HepG2 (cell line): ENCODE measurements around the gene RBBP8NL. TPM values are rescaled to one million over a fixed set of nuclear protein-coding genes. Genes with fewer than 3 reads are reported as not detected.
A peak's percentile ranks its signal among the peaks of the same experiment; 100 is the strongest.

Source experiments
- ATAC-seq: fragments of 200-7000 bp; cut with Tn5 transposase; 3 replicates; pipeline ENCODE4 v1.9.1; 2020; ENCODE audit warnings: mild to moderate bottlenecking, moderate library complexity
- BruUV-seq: library from RNA; stranded (reverse); fragments of 400-500 nt; replicated peaks from 2 replicates; lab custom pipeline; 2021; lab: Mats Ljungman, UMichigan
- CTCF ChIA-PET: fragments of 300-600 bp; formaldehyde crosslinking; extraction: SDS; loops from one replicate; lab custom pipeline; 2021; ENCODE audit warnings: low total read pairs, inconsistent platforms, low intra/inter-chr PET ratio; lab: Yijun Ruan, JAX
- POLR2A ChIA-PET: fragments of 350-600 bp; sonication (Branson Sonifier 250); formaldehyde crosslinking; loops from one replicate; lab custom pipeline; 2020; ENCODE audit warnings: antibody characterized with exemption, inconsistent platforms; lab: Yijun Ruan, JAX
- DNase-seq: peaks from one replicate; pipeline ENCODE4 v3.0.0-alpha.2; 2015; ENCODE audit warnings: low spot score
- FAIRE-seq: peaks from 3 replicates; lab custom pipeline; 2011; peaks lifted over from hg19 to GRCh38; lab: Jason Lieb, UNC
- H2AFZ ChIP-seq: one replicate; pipeline ENCODE4 v1.6.1; 2011; ENCODE audit warnings: low read length, inconsistent platforms
- H3K27ac ChIP-seq: fragments of 300-600 bp; 3 replicates; pipeline ENCODE4 v1.8.0; 2011; ENCODE audit warnings: mixed run types, mild to moderate bottlenecking, mixed read lengths, low read length, inconsistent platforms; ENCODE audit not compliant: insufficient read depth; ENCODE audit errors: extremely low read length
- H3K27me3 ChIP-seq, 2 experiments: fragments of 200-600 bp in 1 of 2; 2 replicates in 1 of 2; 3 replicates in 1 of 2; pipeline versions ENCODE4 v1.6.0 to v1.8.0; 2011; ENCODE audit warnings: low read length in 2 of 2, mild to moderate bottlenecking in 2 of 2, moderate library complexity in 2 of 2, inconsistent platforms in 1 of 2; ENCODE audit not compliant: insufficient read depth in 2 of 2, control insufficient read depth in 1 of 2
- H3K36me3 ChIP-seq, 2 experiments: fragments of 200-600 bp in 1 of 2; replicated peaks in 1 of 2; 2 replicates in 1 of 2; 3 replicates in 1 of 2; pipeline versions ENCODE4 v1.5.1 to v1.8.0; 2011; ENCODE audit warnings: low read length in 2 of 2, inconsistent platforms in 1 of 2; ENCODE audit not compliant: insufficient read depth in 2 of 2, control insufficient read depth in 1 of 2
- H3K4me1 ChIP-seq: 2 replicates; pipeline ENCODE4 v1.5.1; 2012; ENCODE audit warnings: low read length, inconsistent platforms; ENCODE audit not compliant: insufficient read depth
- H3K4me2 ChIP-seq: 2 replicates; pipeline ENCODE4 v1.6.0; 2011; ENCODE audit warnings: low read depth, low read length, inconsistent platforms
- H3K4me3 ChIP-seq, 3 experiments: fragments of 200-600 bp in 1 of 3; sonication (generic), shearing (Covaris generic) in 1 of 3; replicated peaks in 1 of 3; 2 replicates each; pipeline ENCODE4 v1.5.1; 2011 to 2016; ENCODE audit warnings: low read length in 3 of 3, inconsistent platforms in 2 of 3, low read depth in 2 of 3, mild to moderate bottlenecking in 2 of 3, control low read depth in 1 of 3, mixed read lengths in 1 of 3; ENCODE audit not compliant: insufficient read depth in 1 of 3
- H3K79me2 ChIP-seq: one replicate; pipeline ENCODE4 v1.6.1; 2011; ENCODE audit warnings: low read length, inconsistent platforms; ENCODE audit not compliant: insufficient read depth
- H3K9ac ChIP-seq: 2 replicates; pipeline ENCODE4 v1.6.0; 2011; ENCODE audit warnings: mild to moderate bottlenecking, low read depth, low read length, inconsistent platforms; ENCODE audit not compliant: insufficient read depth
- H3K9me3 ChIP-seq: 2 replicates; pipeline ENCODE4 v1.5.1; 2012; ENCODE audit warnings: mild to moderate bottlenecking, low read length
- H4K20me1 ChIP-seq: 2 replicates; pipeline ENCODE4 v1.6.0; 2011; ENCODE audit warnings: inconsistent platforms, mild to moderate bottlenecking, low read length, moderate library complexity; ENCODE audit not compliant: insufficient read depth
- AGO1 ChIP-seq: fragments of 200-400 bp; formaldehyde crosslinking; IDR thresholded peaks from 2 replicates; pipeline ENCODE4 v1.6.1; 2017; ENCODE audit warnings: mild to moderate bottlenecking, low read depth, low read length, moderate library complexity; ENCODE audit not compliant: poor library complexity, severe bottlenecking
- CBX1 ChIP-seq: IDR thresholded peaks from one replicate; pipeline ENCODE4 v1.6.1; 2016; ENCODE audit warnings: antibody characterized with exemption, low read depth
- CSRNP1 ChIP-seq: sonication (generic); formaldehyde crosslinking; IDR thresholded peaks from 2 replicates; pipeline ENCODE4 v1.8.1; 2023; ENCODE audit warnings: mild to moderate bottlenecking, missing genetic modification reagents
- DPF2 ChIP-seq: sonication (generic); formaldehyde crosslinking; IDR thresholded peaks from 2 replicates; pipeline ENCODE4 v1.4.0; 2020; ENCODE audit warnings: mild to moderate bottlenecking, low read depth, missing genetic modification reagents, borderline replicate concordance
- HMG20A ChIP-seq: IDR thresholded peaks from 2 replicates; pipeline ENCODE4 v1.6.1; 2016; ENCODE audit warnings: borderline replicate concordance
- KDM5B ChIP-seq: sonication (generic); formaldehyde crosslinking; IDR thresholded peaks from 2 replicates; pipeline ENCODE4 v1.4.0; 2020; ENCODE audit warnings: missing genetic modification reagents, mild to moderate bottlenecking, borderline replicate concordance
- MEIS2 ChIP-seq: sonication (generic); formaldehyde crosslinking; IDR thresholded peaks from 2 replicates; pipeline ENCODE4 v1.9.0; 2021; ENCODE audit warnings: mild to moderate bottlenecking, missing genetic modification reagents
- STAT6 ChIP-seq: sonication (generic); formaldehyde crosslinking; IDR thresholded peaks from 2 replicates; pipeline ENCODE4 v1.4.0; 2020; ENCODE audit warnings: missing genetic modification reagents, mild to moderate bottlenecking, borderline replicate concordance
- TBL1XR1 ChIP-seq: fragments of 150-350 bp; IDR thresholded peaks from 2 replicates; pipeline ENCODE4 v1.6.1; 2014; ENCODE audit warnings: borderline replicate concordance, low read length; ENCODE audit not compliant: partially characterized antibody
- U2AF1 ChIP-seq: fragments of 200-400 bp; formaldehyde crosslinking; optimal IDR thresholded peaks from 2 replicates; pipeline ENCODE3; 2017; ENCODE audit warnings: mild to moderate bottlenecking, low read depth, low read length
- ZNF207 ChIP-seq: fragments of 450-650 bp; IDR thresholded peaks from 2 replicates; pipeline ENCODE4 v1.6.1; 2016; ENCODE audit warnings: antibody characterized with exemption, borderline replicate concordance
- ZNF883 ChIP-seq: sonication (generic); formaldehyde crosslinking; IDR thresholded peaks from 2 replicates; pipeline ENCODE4 v1.5.1; 2020; ENCODE audit warnings: mild to moderate bottlenecking, missing genetic modification reagents; ENCODE audit errors: not compliant biosample characterization
- ZSCAN12 ChIP-seq: sonication (generic); formaldehyde crosslinking; IDR thresholded peaks from 2 replicates; pipeline ENCODE4 v1.9.0; 2021; ENCODE audit warnings: mild to moderate bottlenecking, missing genetic modification reagents
- WGBS: methylation state at CpG from one replicate; pipeline ENCODE4 v1.1.6; 2017; ENCODE audit warnings: low lambda C conversion rate; 5-methylcytosine and 5-hydroxymethylcytosine counted together
- in situ Hi-C: cut with HindIII; loops from 2 replicates; pipeline ENCODE4 v1.10.0; 2017; ENCODE audit warnings: low pct_unique_long_range_greater_than_20kb; ENCODE audit not compliant: extremely low pct_ligation_motif_present
- intact Hi-C: fragments of 100-400 bp; cut with micrococcal nuclease; formaldehyde crosslinking; loops from one replicate; pipeline ENCODE4 v1.10.0; 2022; ENCODE audit not compliant: unreplicated experiment
- polyA plus RNA-seq, 8 experiments: library from polyadenylated mRNA; depleted of rRNA in 3 of 8; stranded (reverse) in 7 of 8; unstranded in 1 of 8; fragments of >200 nt; fragmentation: Illumina TruSeq in 4 of 8; extraction: Trizol in 4 of 8; gene quantifications; 2 replicates each; pipeline versions ENCODE4 v1.2.1 to v1.2.3, GENCODE V29; 2011 to 2016; ENCODE audit warnings: low read depth in 4 of 8, missing spikeins in 1 of 8, mixed read lengths in 1 of 8; ENCODE audit not compliant: insufficient read depth in 1 of 8
- total RNA-seq, 5 experiments: library from RNA; depleted of rRNA; stranded (reverse); fragments of >200 nt; fragmentation: Illumina TruSeq; extraction: Trizol; gene quantifications; 2 replicates each; pipeline ENCODE4 v1.2.3, GENCODE V29; 2016; ENCODE audit warnings: low read depth in 1 of 5
- TF ChIP-seq, protein P1 (sequence below): sonication (generic); formaldehyde crosslinking; IDR thresholded peaks from 2 replicates; pipeline ENCODE4 v1.8.1; 2023; ENCODE audit warnings: mild to moderate bottlenecking, missing genetic modification reagents
- TF ChIP-seq, protein P2 (sequence below): sonication (generic); formaldehyde crosslinking; IDR thresholded peaks from 2 replicates; pipeline ENCODE4 v1.4.0; 2020; ENCODE audit warnings: missing genetic modification reagents
- TF ChIP-seq, protein P3 (sequence below): sonication (generic); formaldehyde crosslinking; IDR thresholded peaks from 2 replicates; pipeline ENCODE4 v1.5.0; 2020; ENCODE audit warnings: mild to moderate bottlenecking, low read depth, missing genetic modification reagents, borderline replicate concordance
- TF ChIP-seq, protein P4 (sequence below): IDR thresholded peaks from 2 replicates; pipeline ENCODE4 v1.6.1; 2016; ENCODE audit warnings: missing genetic modification reagents, missing compliant biosample characterization

Gene RBBP8NL
- total and polyA plus RNA-seq, 2 of the 13 experiments (the other 11 are each of a cell fraction or from before 2014, with no cell fraction given): 0.69 to 0.86 TPM

DNA sequence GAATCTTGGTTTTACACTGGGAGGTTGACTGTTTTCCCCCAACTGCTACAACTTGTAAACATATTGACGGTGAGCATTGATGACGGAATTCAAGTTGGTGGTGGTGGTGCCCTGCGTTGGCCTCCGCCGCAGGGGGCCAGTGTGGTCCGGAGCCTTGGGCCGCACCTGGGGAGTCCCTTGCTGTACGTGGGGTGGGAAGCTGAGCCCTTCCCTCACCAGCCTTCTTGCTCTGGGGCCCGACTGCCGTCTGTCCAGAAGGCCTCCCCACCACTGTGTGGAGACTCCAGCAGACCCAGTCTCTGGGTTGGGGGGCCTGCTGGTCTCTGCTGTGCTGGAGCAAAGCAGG lies 37.1 kb upstream of the RBBP8NL start:
- Histone ChIP-seq H3K36me3 (no peaks in the 10 kb centered on the region), H3K4me3 (no peak overlapping the region), H3K9me3 (no peaks in the 10 kb centered on the region), H3K27ac (no peak overlapping the region), H3K4me2 (no peak overlapping the region), H4K20me1 (no peaks in the 10 kb centered on the region; the same call in 1 of the 2 replicates), H3K9ac (no peak overlapping the region), H3K4me1 (no peaks in the 10 kb centered on the region), H3K27me3 (peaks cover 21 to 50% of the 10 kb centered on the region in 2 experiments; a peak in 4 of 5 replicates), H3K79me2 (no peaks in the 10 kb centered on the region), H2AFZ (no peak overlapping the region)
- intact Hi-C loops (no loop called here), in situ Hi-C loops (no loop called here)
- FAIRE-seq (no peak), DNase-seq (no peak), ATAC-seq (no peak)
- POLR2A ChIA-PET: no interaction called here
- CTCF ChIA-PET: no interaction called here
- 70% methylated on average over 8 of the region's 10 CpGs for WGBS
- no TSS peak for BruUV-seq
- TF ChIP-seq AGO1 (no peak), CSRNP1 (CRISPR knock-in tag) (no peak), HMG20A (no peak), MEIS2 (CRISPR knock-in tag) (no peak), ZSCAN12 (CRISPR knock-in tag) (no peak), CBX1 (no peak), TBL1XR1 (no peak), U2AF1 (no peak), DPF2 (CRISPR knock-in tag) (peak; percentile 3; the same call in 1 of the 2 replicates), ZNF883 (CRISPR knock-in tag) (no peak), STAT6 (CRISPR knock-in tag) (no peak), ZNF207 (no peak), KDM5B (CRISPR knock-in tag) (0 out of 2 replicates have a peak, but pooled peaks have one; percentile 25)
- TF ChIP-seq, protein P1, sequence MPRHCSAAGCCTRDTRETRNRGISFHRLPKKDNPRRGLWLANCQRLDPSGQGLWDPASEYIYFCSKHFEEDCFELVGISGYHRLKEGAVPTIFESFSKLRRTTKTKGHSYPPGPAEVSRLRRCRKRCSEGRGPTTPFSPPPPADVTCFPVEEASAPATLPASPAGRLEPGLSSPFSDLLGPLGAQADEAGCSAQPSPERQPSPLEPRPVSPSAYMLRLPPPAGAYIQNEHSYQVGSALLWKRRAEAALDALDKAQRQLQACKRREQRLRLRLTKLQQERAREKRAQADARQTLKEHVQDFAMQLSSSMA (CRISPR knock-in tag): no peak
- TF ChIP-seq, protein P2, sequence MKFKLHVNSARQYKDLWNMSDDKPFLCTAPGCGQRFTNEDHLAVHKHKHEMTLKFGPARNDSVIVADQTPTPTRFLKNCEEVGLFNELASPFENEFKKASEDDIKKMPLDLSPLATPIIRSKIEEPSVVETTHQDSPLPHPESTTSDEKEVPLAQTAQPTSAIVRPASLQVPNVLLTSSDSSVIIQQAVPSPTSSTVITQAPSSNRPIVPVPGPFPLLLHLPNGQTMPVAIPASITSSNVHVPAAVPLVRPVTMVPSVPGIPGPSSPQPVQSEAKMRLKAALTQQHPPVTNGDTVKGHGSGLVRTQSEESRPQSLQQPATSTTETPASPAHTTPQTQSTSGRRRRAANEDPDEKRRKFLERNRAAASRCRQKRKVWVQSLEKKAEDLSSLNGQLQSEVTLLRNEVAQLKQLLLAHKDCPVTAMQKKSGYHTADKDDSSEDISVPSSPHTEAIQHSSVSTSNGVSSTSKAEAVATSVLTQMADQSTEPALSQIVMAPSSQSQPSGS (CRISPR knock-in tag): no peak
- TF ChIP-seq, protein P3, sequence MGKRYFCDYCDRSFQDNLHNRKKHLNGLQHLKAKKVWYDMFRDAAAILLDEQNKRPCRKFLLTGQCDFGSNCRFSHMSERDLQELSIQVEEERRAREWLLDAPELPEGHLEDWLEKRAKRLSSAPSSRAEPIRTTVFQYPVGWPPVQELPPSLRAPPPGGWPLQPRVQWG (CRISPR knock-in tag): no peak
- TF ChIP-seq, protein P4, sequence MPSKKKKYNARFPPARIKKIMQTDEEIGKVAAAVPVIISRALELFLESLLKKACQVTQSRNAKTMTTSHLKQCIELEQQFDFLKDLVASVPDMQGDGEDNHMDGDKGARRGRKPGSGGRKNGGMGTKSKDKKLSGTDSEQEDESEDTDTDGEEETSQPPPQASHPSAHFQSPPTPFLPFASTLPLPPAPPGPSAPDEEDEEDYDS (CRISPR knock-in tag): no peak
